ENCODE data around the gene NEK7. TPM values are rescaled to one million over a fixed set of nuclear protein-coding genes. Genes with fewer than 3 reads are reported as not detected.
A peak's percentile ranks its signal among the peaks of the same experiment; 100 is the strongest.

NEK7 gene
- total RNA-seq, 1 donor from 2014 or later, result 44.9 TPM

GRCh38 chr1:198161718-198162090 lies 4.9 kb downstream of the NEK7 start:
- peaks cover 53% of the 10 kb centered on the region for H3K4me1 Mint-ChIP-seq (ENCODE audit: unreplicated experiment)
- no peaks in the 10 kb centered on the region for H3K9me3 Mint-ChIP-seq (ENCODE audit: unreplicated experiment)
- no peak overlapping the region for H3K27ac Mint-ChIP-seq (ENCODE audit: unreplicated experiment)
- DNase-seq (ENCODE audit: low spot score), result no peak
- TF ChIP-seq CTCF (IDR thresholded peaks at IDR 0.05; ENCODE audit: unreplicated experiment), result no peak
- peaks cover 7% of the 10 kb centered on the region for H3K27me3 Mint-ChIP-seq (ENCODE audit: unreplicated experiment)
- no peak overlapping the region for H3K4me3 Mint-ChIP-seq (ENCODE audit: unreplicated experiment)
- no peaks in the 10 kb centered on the region for H3K36me3 Mint-ChIP-seq (ENCODE audit: low read depth, unreplicated experiment)

- Mint-ChIP-seq H3K36me3 (ENCODE audit: low read depth, unreplicated experiment) (no peaks in the 10 kb centered on the region), H3K4me1 (ENCODE audit: unreplicated experiment) (peaks cover 57% of the 10 kb centered on the region), H3K27me3 (ENCODE audit: unreplicated experiment) (peaks cover 7% of the 10 kb centered on the region), H3K4me3 (ENCODE audit: unreplicated experiment) (no peak overlapping the region), H3K9me3 (ENCODE audit: unreplicated experiment) (no peaks in the 10 kb centered on the region), H3K27ac (ENCODE audit: unreplicated experiment) (peak overlapping the region; percentile 25)
- no peak for TF ChIP-seq CTCF (IDR thresholded peaks at IDR 0.05; ENCODE audit: unreplicated experiment)
- no peak for DNase-seq (ENCODE audit: low spot score)
Measured at GRCh38 chr1:198162091-198162767, 5.4 kb downstream of the NEK7 start.

- H3K27me3 Mint-ChIP-seq (ENCODE audit: unreplicated experiment), result peaks cover 1% of the 10 kb centered on the region
- no peaks in the 10 kb centered on the region for H3K36me3 Mint-ChIP-seq (ENCODE audit: low read depth, unreplicated experiment)
- no peak overlapping the region for H3K27ac Mint-ChIP-seq (ENCODE audit: unreplicated experiment)
- H3K9me3 Mint-ChIP-seq (ENCODE audit: unreplicated experiment), result no peaks in the 10 kb centered on the region
- DNase-seq (ENCODE audit: low spot score), result no peak
- H3K4me1 Mint-ChIP-seq (ENCODE audit: unreplicated experiment), result peaks cover 49% of the 10 kb centered on the region
- no peak for TF ChIP-seq CTCF (IDR thresholded peaks at IDR 0.05; ENCODE audit: unreplicated experiment)
- H3K4me3 Mint-ChIP-seq (ENCODE audit: unreplicated experiment), result no peak overlapping the region
Measured at GRCh38 chr1:198165927-198166647, 9.3 kb downstream of the NEK7 start.

- Mint-ChIP-seq H3K36me3 (ENCODE audit: low read depth, unreplicated experiment) (no peaks in the 10 kb centered on the region), H3K27me3 (ENCODE audit: unreplicated experiment) (peaks cover 1% of the 10 kb centered on the region), H3K27ac (ENCODE audit: unreplicated experiment) (no peak overlapping the region), H3K4me1 (ENCODE audit: unreplicated experiment) (peaks cover 47% of the 10 kb centered on the region), H3K4me3 (ENCODE audit: unreplicated experiment) (no peak overlapping the region), H3K9me3 (ENCODE audit: unreplicated experiment) (no peaks in the 10 kb centered on the region)
- DNase-seq (ENCODE audit: low spot score), result no peak
- TF ChIP-seq CTCF (IDR thresholded peaks at IDR 0.05; ENCODE audit: unreplicated experiment), result no peak
Measured at GRCh38 chr1:198166900-198167299, 10.1 kb downstream of the NEK7 start.

- H3K27ac Mint-ChIP-seq (ENCODE audit: unreplicated experiment), result no peak overlapping the region
Measured at GRCh38 chr1:198167436-198167934, 10.7 kb downstream of the NEK7 start.

More at GRCh38 chr1:198167436-198167934, 10.7 kb downstream of the NEK7 start:
- no peak overlapping the region for H3K4me3 Mint-ChIP-seq (ENCODE audit: unreplicated experiment)
- no peaks in the 10 kb centered on the region for H3K36me3 Mint-ChIP-seq (ENCODE audit: low read depth, unreplicated experiment)
- TF ChIP-seq CTCF (IDR thresholded peaks at IDR 0.05; ENCODE audit: unreplicated experiment), result no peak
- H3K9me3 Mint-ChIP-seq (ENCODE audit: unreplicated experiment), result no peaks in the 10 kb centered on the region
- peaks cover 1% of the 10 kb centered on the region for H3K27me3 Mint-ChIP-seq (ENCODE audit: unreplicated experiment)
- peaks cover 46% of the 10 kb centered on the region for H3K4me1 Mint-ChIP-seq (ENCODE audit: unreplicated experiment)
- DNase-seq (ENCODE audit: low spot score), result no peak

Measured in endothelial cell (in vitro differentiated cells).